GM12878 (cell line): ENCODE measurements around the gene KRTAP10-3. TPM values are rescaled to one million over a fixed set of nuclear protein-coding genes. Genes with fewer than 3 reads are reported as not detected.

ENCODE experiments used
- ATAC-seq: fragments of 200-7000 bp; cut with Tn5 transposase; 3 replicates; pipeline ENCODE4 v1.9.1; 2020; ENCODE audit warnings: mild to moderate bottlenecking, moderate library complexity
- BruUV-seq: library from RNA; stranded (reverse); fragments of 400-500 nt; replicated peaks from 2 replicates; lab custom pipeline; 2021; lab: Mats Ljungman, UMichigan
- CTCF ChIA-PET: fragments of 300-600 bp; sonication (Branson Sonifier 250); formaldehyde crosslinking; extraction: SDS; loops from one replicate; lab custom pipeline; 2021; ENCODE audit warnings: inconsistent platforms; lab: Yijun Ruan, JAX
- POLR2A ChIA-PET: fragments of 350-600 bp; formaldehyde crosslinking; extraction: SDS; loops from one replicate; lab custom pipeline; 2021; ENCODE audit warnings: inconsistent platforms; lab: Charles Lee
- RAD21 ChIA-PET: fragments of 300-600 bp; sonication (Branson Sonifier 250); formaldehyde crosslinking; loops from one replicate; lab custom pipeline; 2023; ENCODE audit warnings: antibody characterized with exemption; ENCODE audit not compliant: unreplicated experiment; lab: Charles Lee
- SMC1A ChIA-PET: fragments of 300-600 bp; sonication (Branson Sonifier 250); formaldehyde crosslinking; loops from one replicate; lab custom pipeline; 2023; ENCODE audit not compliant: unreplicated experiment, uncharacterized antibody; lab: Charles Lee
- DNase-seq: peaks from one replicate; pipeline ENCODE4 v3.0.0-alpha.2; 2011; ENCODE audit warnings: low read depth, low spot score
- FAIRE-seq: peaks from 3 replicates; lab custom pipeline; 2011; peaks lifted over from hg19 to GRCh38; lab: Jason Lieb, UNC
- H2AFZ ChIP-seq: 2 replicates; pipeline ENCODE4 v1.6.0; 2011; ENCODE audit warnings: low read depth, low read length, control low read depth; ENCODE audit not compliant: control insufficient read depth
- H3K27ac ChIP-seq: 2 replicates; pipeline ENCODE4 v1.5.1; 2011; ENCODE audit warnings: control low read depth; ENCODE audit not compliant: control insufficient read depth, insufficient read depth
- H3K27me3 ChIP-seq, 2 experiments: replicated peaks in 1 of 2; 2 replicates each; pipeline versions ENCODE4 v1.6.0 to v1.6.1; 2011; ENCODE audit warnings: low read length in 1 of 2; ENCODE audit not compliant: control insufficient read depth in 2 of 2, insufficient read depth in 2 of 2
- H3K36me3 ChIP-seq, 2 experiments: 2 replicates each; pipeline ENCODE4 v1.5.1; 2011; ENCODE audit warnings: low read length in 1 of 2; ENCODE audit not compliant: control insufficient read depth in 2 of 2, insufficient read depth in 2 of 2
- H3K4me1 ChIP-seq: 2 replicates; pipeline ENCODE4 v1.6.1; 2011; ENCODE audit warnings: mild to moderate bottlenecking, low read length, moderate library complexity, mixed read lengths; ENCODE audit not compliant: control insufficient read depth, insufficient read depth
- H3K4me2 ChIP-seq: 2 replicates; pipeline ENCODE4 v1.6.0; 2011; ENCODE audit warnings: control low read depth; ENCODE audit not compliant: control insufficient read depth, insufficient read depth
- H3K4me3 ChIP-seq: fragments of 200-600 bp; sonication (generic); 2 replicates; pipeline ENCODE4 v1.5.1; 2016
- H3K79me2 ChIP-seq: 2 replicates; pipeline ENCODE4 v1.6.0; 2011; ENCODE audit warnings: low read length; ENCODE audit not compliant: control insufficient read depth, insufficient read depth
- H3K9ac ChIP-seq: 2 replicates; pipeline ENCODE4 v1.8.0; 2011; ENCODE audit warnings: low read length, control low read depth, mixed read lengths; ENCODE audit not compliant: control insufficient read depth, insufficient read depth
- H3K9me3 ChIP-seq: replicated peaks from 3 replicates; pipeline ENCODE4 v1.5.1; 2011; ENCODE audit warnings: mild to moderate bottlenecking, low read length; ENCODE audit not compliant: control insufficient read depth, insufficient read depth
- H4K20me1 ChIP-seq: 2 replicates; pipeline ENCODE4 v1.6.0; 2011; ENCODE audit not compliant: control insufficient read depth, insufficient read depth
- ASH2L ChIP-seq: fragments of 300-600, 200-600 bp; sonication (generic); IDR thresholded peaks from 2 replicates; pipeline ENCODE4 v1.6.1; 2017; ENCODE audit warnings: low read depth, mild to moderate bottlenecking, borderline replicate concordance
- BHLHE40 ChIP-seq, 2 experiments: fragments of 450-650 bp in 1 of 2; IDR thresholded peaks; 2 replicates each; pipeline ENCODE4 v1.6.1; 2011 to 2017; ENCODE audit warnings: low read depth in 2 of 2, borderline replicate concordance in 1 of 2, improper control_type of control experiment in 1 of 2, low read length in 1 of 2, mild to moderate bottlenecking in 1 of 2
- ETV6 ChIP-seq, 2 experiments: fragments of 450-650 bp in 1 of 2; IDR thresholded peaks in 1 of 2; conservative IDR thresholded peaks in 1 of 2; 2 replicates each; pipeline ENCODE4 v1.6.1; 2014; ENCODE audit warnings: antibody characterized with exemption in 1 of 2, borderline replicate concordance in 1 of 2, low read depth in 1 of 2, mild to moderate bottlenecking in 1 of 2, moderate library complexity in 1 of 2
- HDAC2 ChIP-seq: fragments of 200-600 bp; sonication (generic); IDR thresholded peaks from 2 replicates; pipeline ENCODE4 v1.6.1; 2017
- HDGF ChIP-seq: fragments of 450-650 bp; IDR thresholded peaks from 2 replicates; pipeline ENCODE4 v1.6.1; 2016; ENCODE audit warnings: antibody characterized with exemption
- MYB ChIP-seq: fragments of 150-350 bp; IDR thresholded peaks from 2 replicates; pipeline ENCODE4 v1.6.1; 2014; ENCODE audit warnings: mild to moderate bottlenecking, low read depth, low read length, borderline replicate concordance
- NR2C2 ChIP-seq: IDR thresholded peaks from 2 replicates; pipeline ENCODE4 v1.6.1; 2011; ENCODE audit warnings: borderline replicate concordance, low read depth; ENCODE audit not compliant: control insufficient read depth, insufficient read length
- PAX8 ChIP-seq: fragments of 450-650 bp; IDR thresholded peaks from 2 replicates; pipeline ENCODE4 v1.6.1; 2017; ENCODE audit warnings: mild to moderate bottlenecking, moderate library complexity
- SRF ChIP-seq, 2 experiments: IDR thresholded peaks; 2 replicates each; pipeline ENCODE4 v1.6.1; 2011; ENCODE audit warnings: low read depth in 2 of 2, low read length in 2 of 2, mild to moderate bottlenecking in 1 of 2, moderate library complexity in 1 of 2
- USF1 ChIP-seq: IDR thresholded peaks from 2 replicates; pipeline ENCODE4 v1.6.1; 2011; ENCODE audit warnings: borderline replicate concordance, low read depth, mild to moderate bottlenecking, moderate library complexity, mixed read lengths, low read length; ENCODE audit not compliant: insufficient read depth; ENCODE audit errors: extremely low read length
- ZBED1 ChIP-seq: IDR thresholded peaks from 2 replicates; pipeline ENCODE4 v1.6.1; 2016; ENCODE audit warnings: borderline replicate concordance
- ZNF24 ChIP-seq: fragments of 450-650 bp; IDR thresholded peaks from 2 replicates; pipeline ENCODE4 v1.6.1; 2017; ENCODE audit warnings: antibody characterized with exemption, mild to moderate bottlenecking
- WGBS: methylation state at CpG from one replicate; pipeline ENCODE4 v1.1.6; 2016; ENCODE audit warnings: low lambda C conversion rate; ENCODE audit not compliant: insufficient replicate concordance, insufficient coverage; ENCODE audit errors: missing lambda C conversion rate; 5-methylcytosine and 5-hydroxymethylcytosine counted together
- in situ Hi-C: fragments of 300-500 bp; cut with MboI; formaldehyde crosslinking; loops from 9 replicates; pipeline ENCODE4 v1.14.3; 2018; ENCODE audit warnings: mixed read lengths
- intact Hi-C: fragments of 100-400 bp; cut with micrococcal nuclease; formaldehyde crosslinking; loops from one replicate; pipeline ENCODE4 v1.14.2; 2022; ENCODE audit not compliant: unreplicated experiment
- polyA plus RNA-seq, 11 experiments: library from polyadenylated mRNA; depleted of rRNA in 4 of 11; unstranded in 6 of 11; stranded (reverse) in 5 of 11; fragments of >200 nt; fragmentation: Nextera tagmentation in 4 of 11; fragmentation: Illumina TruSeq in 1 of 11; extraction: Ambion mirVana in 4 of 11; extraction: Trizol in 1 of 11; gene quantifications; 1 replicate in 1 of 11; 2 replicates in 10 of 11; pipeline versions ENCODE4 v1.2.1 to v1.2.3, GENCODE V29; 2011 to 2016; ENCODE audit warnings: inconsistent platforms in 2 of 11, missing spikeins in 2 of 11, low read depth in 1 of 11
- total RNA-seq, 4 experiments: library from RNA; depleted of rRNA in 3 of 4; stranded (reverse); fragments of >200 nt in 3 of 4; fragmentation: Illumina TruSeq in 1 of 4; extraction: Trizol in 1 of 4; gene quantifications; 2 replicates each; pipeline versions ENCODE4 v1.2.1 to v1.2.3, GENCODE V29; 2013 to 2021
- TF ChIP-seq, protein P1 (sequence below): fragments of 450-650 bp; IDR thresholded peaks from 2 replicates; pipeline ENCODE4 v1.6.1; 2016; ENCODE audit warnings: mild to moderate bottlenecking
- TF ChIP-seq, protein P2 (sequence below): fragments of 450-650 bp; IDR thresholded peaks from 2 replicates; pipeline ENCODE4 v1.6.1; 2017; ENCODE audit warnings: antibody characterized with exemption, mild to moderate bottlenecking, moderate library complexity

Gene KRTAP10-3
- total and polyA plus RNA-seq, 10 of the 15 experiments (the other 5 are each of a cell fraction or from before 2014, with no cell fraction given): not detected

DNA sequence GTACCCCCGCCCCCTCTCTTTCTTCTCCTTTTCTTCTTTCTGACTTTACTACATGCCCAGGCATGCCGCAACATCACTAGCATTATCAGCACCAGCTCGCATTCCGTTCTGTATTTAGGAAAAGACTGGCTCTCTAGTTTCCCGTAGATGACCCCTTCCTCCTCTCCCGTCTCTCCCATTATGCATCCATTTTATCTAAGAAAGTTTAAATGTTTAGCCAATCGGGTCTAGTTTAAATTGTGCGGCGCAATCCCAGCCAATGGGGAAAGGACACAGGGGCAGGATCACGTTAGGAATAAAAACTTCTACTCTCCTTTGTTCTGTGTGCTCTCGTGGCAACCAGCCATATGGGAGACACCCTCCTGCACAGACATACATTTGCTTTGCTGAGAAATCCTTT lies 39.5 kb upstream of the KRTAP10-3 start (continued):
- TF ChIP-seq, protein P1, sequence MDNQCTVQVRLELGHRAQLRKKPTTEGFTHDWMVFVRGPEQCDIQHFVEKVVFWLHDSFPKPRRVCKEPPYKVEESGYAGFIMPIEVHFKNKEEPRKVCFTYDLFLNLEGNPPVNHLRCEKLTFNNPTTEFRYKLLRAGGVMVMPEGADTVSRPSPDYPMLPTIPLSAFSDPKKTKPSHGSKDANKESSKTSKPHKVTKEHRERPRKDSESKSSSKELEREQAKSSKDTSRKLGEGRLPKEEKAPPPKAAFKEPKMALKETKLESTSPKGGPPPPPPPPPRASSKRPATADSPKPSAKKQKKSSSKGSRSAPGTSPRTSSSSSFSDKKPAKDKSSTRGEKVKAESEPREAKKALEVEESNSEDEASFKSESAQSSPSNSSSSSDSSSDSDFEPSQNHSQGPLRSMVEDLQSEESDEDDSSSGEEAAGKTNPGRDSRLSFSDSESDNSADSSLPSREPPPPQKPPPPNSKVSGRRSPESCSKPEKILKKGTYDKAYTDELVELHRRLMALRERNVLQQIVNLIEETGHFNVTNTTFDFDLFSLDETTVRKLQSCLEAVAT: no peak
- TF ChIP-seq HDGF (no peak), ETV6 (conservative IDR thresholded peaks at IDR 0.05 in 1 of 2, IDR thresholded peaks at IDR 0.05 in 1 of 2; ENCODE audit: borderline replicate concordance in 1 of 2, low read depth in 1 of 2) (no peak), PAX8 (no peak), BHLHE40 (IDR thresholded peaks at IDR 0.05; ENCODE audit: borderline replicate concordance in 1 of 2, low read depth in 2 of 2, low read length in 1 of 2) (no peak), HDAC2 (no peak), ZNF24 (no peak), MYB (no peak)

GRCh38 chr21:44596068-44596725 lies 37.6 kb upstream of the KRTAP10-3 start:
- RAD21 ChIA-PET: no interaction called here
- Histone ChIP-seq H2AFZ (no peak overlapping the region), H3K4me2 (no peak overlapping the region), H3K4me3 (no peak overlapping the region), H3K36me3 (no peaks in the 10 kb centered on the region), H3K27me3 (no peaks in the 10 kb centered on the region), H3K9ac (no peak overlapping the region), H3K27ac (no peak overlapping the region), H3K79me2 (no peaks in the 10 kb centered on the region), H3K9me3 (no peaks in the 10 kb centered on the region; the same call in 2 of the 3 replicates), H3K4me1 (no peaks in the 10 kb centered on the region), H4K20me1 (no peaks in the 10 kb centered on the region)
- 5% methylated on average over 9 of the region's 9 CpGs for WGBS
- CTCF ChIA-PET: no interaction called here
- no TSS peak for BruUV-seq
- FAIRE-seq (no peak), DNase-seq (no peak), ATAC-seq (no peak)
- in situ Hi-C loops: no loop called here
- intact Hi-C loops: no loop called here
- TF ChIP-seq NR2C2 (no peak), SRF (IDR thresholded peaks at IDR 0.05; ENCODE audit: low read depth in 2 of 2, low read length in 2 of 2) (no peak), ZBED1 (no peak), USF1 (no peak), ASH2L (no peak)
- TF ChIP-seq, protein P2, sequence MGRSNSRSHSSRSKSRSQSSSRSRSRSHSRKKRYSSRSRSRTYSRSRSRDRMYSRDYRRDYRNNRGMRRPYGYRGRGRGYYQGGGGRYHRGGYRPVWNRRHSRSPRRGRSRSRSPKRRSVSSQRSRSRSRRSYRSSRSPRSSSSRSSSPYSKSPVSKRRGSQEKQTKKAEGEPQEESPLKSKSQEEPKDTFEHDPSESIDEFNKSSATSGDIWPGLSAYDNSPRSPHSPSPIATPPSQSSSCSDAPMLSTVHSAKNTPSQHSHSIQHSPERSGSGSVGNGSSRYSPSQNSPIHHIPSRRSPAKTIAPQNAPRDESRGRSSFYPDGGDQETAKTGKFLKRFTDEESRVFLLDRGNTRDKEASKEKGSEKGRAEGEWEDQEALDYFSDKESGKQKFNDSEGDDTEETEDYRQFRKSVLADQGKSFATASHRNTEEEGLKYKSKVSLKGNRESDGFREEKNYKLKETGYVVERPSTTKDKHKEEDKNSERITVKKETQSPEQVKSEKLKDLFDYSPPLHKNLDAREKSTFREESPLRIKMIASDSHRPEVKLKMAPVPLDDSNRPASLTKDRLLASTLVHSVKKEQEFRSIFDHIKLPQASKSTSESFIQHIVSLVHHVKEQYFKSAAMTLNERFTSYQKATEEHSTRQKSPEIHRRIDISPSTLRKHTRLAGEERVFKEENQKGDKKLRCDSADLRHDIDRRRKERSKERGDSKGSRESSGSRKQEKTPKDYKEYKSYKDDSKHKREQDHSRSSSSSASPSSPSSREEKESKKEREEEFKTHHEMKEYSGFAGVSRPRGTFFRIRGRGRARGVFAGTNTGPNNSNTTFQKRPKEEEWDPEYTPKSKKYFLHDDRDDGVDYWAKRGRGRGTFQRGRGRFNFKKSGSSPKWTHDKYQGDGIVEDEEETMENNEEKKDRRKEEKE: no peak
- SMC1A ChIA-PET: no interaction called here
- POLR2A ChIA-PET: interaction anchor here (0.8 kb wide), 1 partner anchor 208 kb away, joined by 5 read pairs; no protein-coding TSS in a partner anchor
